D721Med (cell line): Measurements from ENCODE around the gene YWHAG.

ENCODE experiments used
- DNase-seq: peaks from one replicate; pipeline ENCODE4 v3.0.0; 2011; ENCODE audit warnings: low spot score; ENCODE audit not compliant: insufficient read length
- FAIRE-seq: peaks from 2 replicates; lab custom pipeline; 2011; peaks lifted over from hg19 to GRCh38; lab: Jason Lieb, UNC
- CTCF ChIP-seq: IDR thresholded peaks from 2 replicates; pipeline ENCODE4 v1.5.1; 2012; ENCODE audit warnings: mild to moderate bottlenecking, control low read depth; ENCODE audit not compliant: insufficient read depth; ENCODE audit errors: missing control alignments

YWHAG gene

GRCh38 chr7:76359978-76360638, 1.3 kb upstream of the YWHAG start:
- no peak for TF ChIP-seq CTCF
- FAIRE-seq (no peak), DNase-seq (no peak)

GRCh38 chr7:76359111-76359977, 553 bp upstream of the YWHAG start:
- DNase-seq (peak; percentile 64), FAIRE-seq (no peak)
- TF ChIP-seq CTCF, result peak; percentile 52

GRCh38 chr7:76358011-76358480, 745 bp downstream of the YWHAG start:
- FAIRE-seq (no peak), DNase-seq (no peak)
- TF ChIP-seq CTCF, result no peak

GRCh38 chr7:76357475-76358010, 1.2 kb downstream of the YWHAG start:
- DNase-seq (no peak), FAIRE-seq (no peak)
- no peak for TF ChIP-seq CTCF

GRCh38 chr7:76356823-76357222, 2.0 kb downstream of the YWHAG start:
- no peak for FAIRE-seq
- DNase-seq, result no peak
- no peak for TF ChIP-seq CTCF

GRCh38 chr7:76356115-76356514, 2.7 kb downstream of the YWHAG start:
- TF ChIP-seq CTCF, result no peak
- FAIRE-seq (no peak), DNase-seq (no peak)
